ENCODE results near the gene TBC1D17. TPM values are rescaled to one million over a fixed set of nuclear protein-coding genes. Genes with fewer than 3 reads are reported as not detected.
A peak's percentile ranks its signal among the peaks of the same experiment; 100 is the strongest.

Gene TBC1D17
- total RNA-seq, 1 donor from 2014 or later, result 2.1 TPM

DNA sequence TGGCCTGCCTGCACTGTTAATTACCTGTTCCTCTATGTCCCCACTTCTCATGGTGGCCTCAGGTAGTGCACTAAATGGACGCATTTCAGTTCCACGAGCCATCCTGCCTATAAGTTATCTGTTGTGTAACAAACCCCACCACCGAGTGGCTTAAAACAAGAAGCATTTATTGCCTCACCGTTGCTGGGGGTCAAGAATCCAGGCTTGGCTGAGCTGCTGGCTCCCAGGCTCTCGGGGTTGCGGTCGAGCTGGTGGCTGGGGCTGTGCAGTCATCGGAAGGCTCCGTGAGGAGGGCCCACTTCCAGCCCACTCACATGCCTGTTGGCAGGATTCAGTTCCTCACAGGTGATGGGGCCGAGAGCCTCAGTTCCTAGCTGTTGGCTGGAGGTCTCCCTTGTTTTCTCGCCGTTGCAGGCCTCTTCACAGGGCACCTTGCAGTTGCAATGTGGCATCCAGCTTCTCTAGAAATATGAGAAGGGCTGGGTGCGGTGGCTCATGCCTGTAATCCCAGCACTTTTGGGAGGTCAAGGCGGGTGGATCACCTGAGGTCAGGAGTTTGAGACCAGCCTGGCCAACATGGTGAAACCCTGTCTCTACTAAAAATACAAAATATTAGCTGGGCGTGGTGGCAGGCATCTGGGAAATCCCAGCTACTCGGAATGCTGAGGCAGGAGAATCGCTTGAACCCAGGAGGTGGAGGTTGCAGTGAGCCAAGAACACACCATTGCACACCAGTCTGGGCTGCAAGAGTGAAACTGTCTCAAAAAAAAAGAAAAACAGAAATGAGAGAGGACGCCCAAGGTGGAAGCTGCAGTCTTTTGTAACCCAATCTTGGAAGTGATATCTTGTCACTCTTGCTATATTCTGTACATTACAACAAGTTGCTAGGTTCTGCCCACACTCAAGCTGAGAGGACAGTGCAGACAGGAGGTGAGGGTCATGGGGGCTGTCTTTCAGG lies 33.1 kb upstream of the TBC1D17 start:
- Histone ChIP-seq H3K4me3 (ENCODE audit: low read depth, low read length) (no peak overlapping the region), H3K36me3 (ENCODE audit: control insufficient read depth, insufficient read depth, low read length) (peaks cover under 1% of the 10 kb centered on the region), H3K27me3 (ENCODE audit: control insufficient read depth, insufficient read depth, low read length) (no peaks in the 10 kb centered on the region)
- no peak for FAIRE-seq
- TF ChIP-seq, protein P1, sequence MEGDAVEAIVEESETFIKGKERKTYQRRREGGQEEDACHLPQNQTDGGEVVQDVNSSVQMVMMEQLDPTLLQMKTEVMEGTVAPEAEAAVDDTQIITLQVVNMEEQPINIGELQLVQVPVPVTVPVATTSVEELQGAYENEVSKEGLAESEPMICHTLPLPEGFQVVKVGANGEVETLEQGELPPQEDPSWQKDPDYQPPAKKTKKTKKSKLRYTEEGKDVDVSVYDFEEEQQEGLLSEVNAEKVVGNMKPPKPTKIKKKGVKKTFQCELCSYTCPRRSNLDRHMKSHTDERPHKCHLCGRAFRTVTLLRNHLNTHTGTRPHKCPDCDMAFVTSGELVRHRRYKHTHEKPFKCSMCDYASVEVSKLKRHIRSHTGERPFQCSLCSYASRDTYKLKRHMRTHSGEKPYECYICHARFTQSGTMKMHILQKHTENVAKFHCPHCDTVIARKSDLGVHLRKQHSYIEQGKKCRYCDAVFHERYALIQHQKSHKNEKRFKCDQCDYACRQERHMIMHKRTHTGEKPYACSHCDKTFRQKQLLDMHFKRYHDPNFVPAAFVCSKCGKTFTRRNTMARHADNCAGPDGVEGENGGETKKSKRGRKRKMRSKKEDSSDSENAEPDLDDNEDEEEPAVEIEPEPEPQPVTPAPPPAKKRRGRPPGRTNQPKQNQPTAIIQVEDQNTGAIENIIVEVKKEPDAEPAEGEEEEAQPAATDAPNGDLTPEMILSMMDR (IDR thresholded peaks at IDR 0.05; ENCODE audit: insufficient read depth, low read length, severe bottlenecking), result no peak
- DNase-seq (ENCODE audit: low read depth), result no peak

DNA sequence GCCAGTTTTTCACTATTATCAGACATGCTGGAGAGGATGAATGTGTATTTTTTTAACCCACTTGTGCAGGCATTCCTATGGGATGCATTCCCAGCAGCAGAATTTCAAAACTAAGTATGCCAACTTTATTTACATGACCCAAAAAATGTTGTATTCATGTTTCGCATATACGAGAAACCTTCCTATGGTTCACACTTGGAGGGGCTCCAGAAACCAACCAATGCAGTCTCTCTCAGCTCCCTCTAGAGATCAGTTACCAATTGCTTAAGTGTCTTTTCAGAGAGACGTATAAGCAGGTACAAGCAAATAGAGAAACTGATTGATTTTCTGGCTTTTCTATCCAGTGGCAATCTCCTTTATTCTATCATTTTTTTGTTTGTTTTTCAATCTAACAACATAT lies 32.1 kb upstream of the TBC1D17 start:
- no peak for FAIRE-seq
- TF ChIP-seq, protein P1 (IDR thresholded peaks at IDR 0.05; ENCODE audit: insufficient read depth, low read length, severe bottlenecking), result no peak
- no peaks in the 10 kb centered on the region for H3K36me3 ChIP-seq (ENCODE audit: control insufficient read depth, insufficient read depth, low read length)
- DNase-seq (ENCODE audit: low read depth), result no peak
- no peaks in the 10 kb centered on the region for H3K27me3 ChIP-seq (ENCODE audit: control insufficient read depth, insufficient read depth, low read length)
- no peak overlapping the region for H3K4me3 ChIP-seq (ENCODE audit: low read depth, low read length)

DNA sequence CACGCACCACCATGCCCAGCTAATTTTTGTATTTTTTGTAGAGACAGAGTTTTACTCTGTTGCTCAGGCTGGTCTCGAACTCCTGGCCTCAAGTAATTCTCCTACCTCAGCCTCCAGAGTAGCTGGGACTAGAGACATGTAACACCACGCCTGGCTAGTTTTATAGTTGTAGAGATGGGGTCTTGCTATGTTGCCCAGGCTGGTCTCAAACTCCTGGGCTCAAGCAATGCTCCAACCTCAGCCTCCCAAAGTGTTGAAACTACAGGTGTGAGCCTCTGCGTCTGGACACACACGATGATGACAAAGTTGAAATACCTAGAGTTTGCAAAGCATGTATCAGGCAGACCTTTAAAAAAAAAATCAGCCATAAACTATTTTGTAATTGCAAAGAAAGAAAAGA lies 31.1 kb upstream of the TBC1D17 start:
- DNase-seq (ENCODE audit: low read depth), result no peak
- Histone ChIP-seq H3K4me3 (ENCODE audit: low read depth, low read length) (no peak overlapping the region), H3K36me3 (ENCODE audit: control insufficient read depth, insufficient read depth, low read length) (no peaks in the 10 kb centered on the region), H3K27me3 (ENCODE audit: control insufficient read depth, insufficient read depth, low read length) (no peaks in the 10 kb centered on the region)
- FAIRE-seq, result no peak
- TF ChIP-seq, protein P1 (IDR thresholded peaks at IDR 0.05; ENCODE audit: insufficient read depth, low read length, severe bottlenecking), result no peak

DNA sequence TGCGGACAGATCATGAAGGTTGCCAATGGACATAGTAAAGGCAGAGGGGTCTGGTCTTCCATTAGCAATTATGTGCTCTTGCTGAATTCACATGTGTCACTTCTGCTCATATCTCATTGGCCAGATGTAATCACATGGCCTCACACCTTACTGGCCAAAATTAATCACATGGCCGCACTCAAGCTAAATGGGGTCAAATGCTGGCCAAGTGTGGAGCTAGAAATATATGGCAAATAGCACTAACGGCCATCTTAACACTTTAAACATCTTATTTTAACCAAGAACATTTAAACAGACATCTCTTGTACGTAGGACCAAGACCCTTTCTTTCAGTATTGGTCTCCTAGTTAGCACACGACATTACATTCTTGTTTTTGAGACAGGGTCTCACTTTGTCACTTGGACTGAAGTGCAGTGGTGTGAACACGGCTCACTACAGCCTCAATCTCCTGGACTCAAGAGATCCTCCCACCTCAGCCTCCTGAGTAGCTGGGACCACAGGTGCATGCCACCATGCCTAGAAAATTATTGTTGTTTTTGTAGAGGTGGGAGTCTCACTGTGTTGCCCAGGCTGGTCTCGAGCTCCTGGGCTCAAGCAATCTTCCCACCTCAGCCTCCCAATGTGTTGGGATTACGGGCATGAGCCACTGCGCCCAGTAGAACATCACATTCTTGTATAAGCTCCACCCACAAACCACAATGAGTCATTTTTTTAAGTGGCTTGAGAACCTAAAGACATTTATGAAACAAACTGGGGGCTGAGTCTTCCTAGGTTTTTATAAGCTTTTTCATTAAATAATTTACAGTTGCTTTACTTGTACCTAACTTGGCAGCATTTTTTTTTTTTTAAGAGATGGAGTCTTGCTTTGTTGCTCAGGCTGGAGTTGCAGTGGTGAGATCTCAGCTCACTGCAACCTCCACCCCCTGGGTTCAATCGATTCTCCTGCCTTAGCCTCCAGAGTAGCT lies 29.5 kb upstream of the TBC1D17 start:
- Histone ChIP-seq H3K36me3 (ENCODE audit: control insufficient read depth, insufficient read depth, low read length) (no peaks in the 10 kb centered on the region), H3K4me3 (ENCODE audit: low read depth, low read length) (no peak overlapping the region), H3K27me3 (ENCODE audit: control insufficient read depth, insufficient read depth, low read length) (no peaks in the 10 kb centered on the region)
- FAIRE-seq, result no peak
- TF ChIP-seq, protein P1 (IDR thresholded peaks at IDR 0.05; ENCODE audit: insufficient read depth, low read length, severe bottlenecking), result no peak
- peak; percentile 87 for DNase-seq (ENCODE audit: low read depth)

DNA sequence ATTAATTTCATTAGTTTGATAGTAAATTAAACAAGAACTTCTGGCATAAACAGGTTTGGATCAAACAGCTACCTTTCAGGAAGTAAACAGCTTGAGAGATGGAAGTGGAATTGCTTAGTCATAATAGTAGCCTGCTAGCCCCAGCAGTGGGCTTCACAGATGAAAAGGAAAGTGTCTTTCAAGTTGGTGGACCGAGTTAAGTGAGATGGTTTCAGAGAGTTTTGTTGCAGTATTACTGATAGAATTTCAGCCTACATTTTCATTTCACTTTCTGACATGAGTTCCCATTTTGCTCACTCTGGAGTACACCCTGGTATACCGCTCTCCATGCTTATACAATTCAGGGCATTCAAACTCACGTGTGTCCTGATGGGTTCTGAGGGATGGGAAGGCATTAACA lies 28.6 kb upstream of the TBC1D17 start:
- Histone ChIP-seq H3K27me3 (ENCODE audit: control insufficient read depth, insufficient read depth, low read length) (no peaks in the 10 kb centered on the region), H3K36me3 (ENCODE audit: control insufficient read depth, insufficient read depth, low read length) (no peaks in the 10 kb centered on the region), H3K4me3 (ENCODE audit: low read depth, low read length) (no peak overlapping the region)
- FAIRE-seq (no peak), DNase-seq (ENCODE audit: low read depth) (no peak)
- TF ChIP-seq, protein P1 (IDR thresholded peaks at IDR 0.05; ENCODE audit: insufficient read depth, low read length, severe bottlenecking), result no peak
